Measurements from ENCODE around the gene LCLAT1.

DNA sequence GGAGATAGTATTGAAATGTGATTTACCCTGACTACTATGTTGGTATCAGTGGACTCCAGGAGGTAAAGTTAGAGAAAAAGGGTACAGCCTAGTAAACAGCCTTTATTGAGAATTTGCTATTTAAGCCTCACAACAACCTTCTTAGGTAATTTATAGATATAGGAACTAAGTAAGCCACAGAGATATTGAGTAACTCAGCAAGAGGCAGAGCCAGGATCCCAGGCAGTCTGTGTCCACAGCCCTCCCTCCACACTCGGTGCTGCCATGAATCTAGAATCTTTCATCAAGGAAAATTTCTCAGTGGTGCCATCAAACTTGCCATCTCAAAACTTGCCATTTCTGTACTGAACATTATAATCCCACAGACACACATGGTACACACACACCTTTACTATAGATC lies 189.3 kb downstream of the LCLAT1 start:
- TF ChIP-seq EZH2 (IDR thresholded peaks at IDR 0.05; ENCODE audit: borderline replicate concordance, low read depth, low read length, severe bottlenecking): no peak
- TF ChIP-seq, protein P1, sequence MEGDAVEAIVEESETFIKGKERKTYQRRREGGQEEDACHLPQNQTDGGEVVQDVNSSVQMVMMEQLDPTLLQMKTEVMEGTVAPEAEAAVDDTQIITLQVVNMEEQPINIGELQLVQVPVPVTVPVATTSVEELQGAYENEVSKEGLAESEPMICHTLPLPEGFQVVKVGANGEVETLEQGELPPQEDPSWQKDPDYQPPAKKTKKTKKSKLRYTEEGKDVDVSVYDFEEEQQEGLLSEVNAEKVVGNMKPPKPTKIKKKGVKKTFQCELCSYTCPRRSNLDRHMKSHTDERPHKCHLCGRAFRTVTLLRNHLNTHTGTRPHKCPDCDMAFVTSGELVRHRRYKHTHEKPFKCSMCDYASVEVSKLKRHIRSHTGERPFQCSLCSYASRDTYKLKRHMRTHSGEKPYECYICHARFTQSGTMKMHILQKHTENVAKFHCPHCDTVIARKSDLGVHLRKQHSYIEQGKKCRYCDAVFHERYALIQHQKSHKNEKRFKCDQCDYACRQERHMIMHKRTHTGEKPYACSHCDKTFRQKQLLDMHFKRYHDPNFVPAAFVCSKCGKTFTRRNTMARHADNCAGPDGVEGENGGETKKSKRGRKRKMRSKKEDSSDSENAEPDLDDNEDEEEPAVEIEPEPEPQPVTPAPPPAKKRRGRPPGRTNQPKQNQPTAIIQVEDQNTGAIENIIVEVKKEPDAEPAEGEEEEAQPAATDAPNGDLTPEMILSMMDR (IDR thresholded peaks at IDR 0.05; ENCODE audit: borderline replicate concordance, extremely low read depth, low read length, poor library complexity, severe bottlenecking): no peak

Data from DND-41 (cell line).